Cardiac fibroblast (primary cell): ENCODE data around the gene DDI2.
"Not testable (repeated sequence)": the region's sequence is repeated elsewhere in the genome, so short reads cannot be mapped to it uniquely, and the experiment has no call there.

Source experiments
- DNase-seq, 2 donors: peaks; one replicate each; pipeline versions ENCODE4 v3.0.0 to v3.0.0-alpha.2; 2010; ENCODE audit warnings: low read depth in 2 of 2
- H3K4me3 ChIP-seq, 2 donors: replicated peaks in 1 of 2; 1 replicate in 1 of 2; 2 replicates in 1 of 2; pipeline ENCODE4 v1.5.1; 2011; ENCODE audit warnings: low read depth in 2 of 2, low read length in 2 of 2, mild to moderate bottlenecking in 2 of 2, moderate library complexity in 1 of 2
- TF ChIP-seq, protein P1 (sequence below): IDR thresholded peaks from one replicate; pipeline ENCODE4 v1.5.1; 2011; ENCODE audit warnings: low read depth, mild to moderate bottlenecking, low read length, inconsistent platforms

DDI2 gene

DNA sequence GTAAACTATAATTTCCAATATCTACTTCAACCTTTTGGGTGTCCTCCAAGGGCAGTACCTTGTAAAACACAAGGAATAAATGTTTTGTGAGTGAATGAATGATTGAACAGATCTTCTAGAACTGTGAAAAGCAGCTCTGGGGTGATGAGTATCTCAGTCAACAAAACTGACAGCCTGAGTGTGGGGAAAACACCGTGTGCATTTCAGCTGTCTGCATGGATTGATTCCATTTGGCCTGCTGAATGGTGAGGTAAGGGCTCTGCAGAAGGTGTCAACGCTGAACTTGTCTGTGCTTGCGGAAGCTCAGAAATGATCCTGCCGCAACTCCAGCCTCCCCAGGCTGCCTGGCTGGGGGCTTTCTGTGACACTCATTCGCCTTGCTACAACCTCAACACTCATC is 25.0 kb upstream of the DDI2 start:
- TF ChIP-seq, protein P1, sequence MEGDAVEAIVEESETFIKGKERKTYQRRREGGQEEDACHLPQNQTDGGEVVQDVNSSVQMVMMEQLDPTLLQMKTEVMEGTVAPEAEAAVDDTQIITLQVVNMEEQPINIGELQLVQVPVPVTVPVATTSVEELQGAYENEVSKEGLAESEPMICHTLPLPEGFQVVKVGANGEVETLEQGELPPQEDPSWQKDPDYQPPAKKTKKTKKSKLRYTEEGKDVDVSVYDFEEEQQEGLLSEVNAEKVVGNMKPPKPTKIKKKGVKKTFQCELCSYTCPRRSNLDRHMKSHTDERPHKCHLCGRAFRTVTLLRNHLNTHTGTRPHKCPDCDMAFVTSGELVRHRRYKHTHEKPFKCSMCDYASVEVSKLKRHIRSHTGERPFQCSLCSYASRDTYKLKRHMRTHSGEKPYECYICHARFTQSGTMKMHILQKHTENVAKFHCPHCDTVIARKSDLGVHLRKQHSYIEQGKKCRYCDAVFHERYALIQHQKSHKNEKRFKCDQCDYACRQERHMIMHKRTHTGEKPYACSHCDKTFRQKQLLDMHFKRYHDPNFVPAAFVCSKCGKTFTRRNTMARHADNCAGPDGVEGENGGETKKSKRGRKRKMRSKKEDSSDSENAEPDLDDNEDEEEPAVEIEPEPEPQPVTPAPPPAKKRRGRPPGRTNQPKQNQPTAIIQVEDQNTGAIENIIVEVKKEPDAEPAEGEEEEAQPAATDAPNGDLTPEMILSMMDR, result no peak
- no peak overlapping the region for H3K4me3 ChIP-seq
- no peak for DNase-seq

GRCh38 chr1:15595809-15596617 is 21.2 kb upstream of the DDI2 start:
- DNase-seq, result no peak

DNA sequence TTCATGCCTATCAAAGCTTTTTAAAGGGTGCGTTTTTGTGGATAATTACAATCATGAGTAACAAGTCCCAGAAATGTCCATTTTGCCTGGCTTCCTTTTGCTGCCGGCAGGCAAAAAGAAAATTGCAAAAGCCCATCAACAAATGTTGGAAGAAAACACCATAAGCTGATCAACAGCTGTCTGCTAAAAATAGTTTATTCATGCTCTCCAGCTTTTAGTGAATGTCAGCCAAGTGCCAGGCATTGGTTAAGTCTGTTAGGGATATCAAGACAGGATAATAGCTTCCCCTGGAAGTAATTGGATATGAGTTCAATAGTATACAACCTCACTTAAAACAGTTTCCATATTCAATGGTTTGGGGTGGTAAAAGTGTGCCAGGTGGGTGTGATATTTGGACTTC is 18.8 kb upstream of the DDI2 start:
- H3K4me3 ChIP-seq, result no peak overlapping the region
- DNase-seq, result no peak
- TF ChIP-seq, protein P1, result no peak

More at GRCh38 chr1:15595809-15596617, 21.2 kb upstream of the DDI2 start:
- TF ChIP-seq, protein P1, result no peak
- no peak overlapping the region for H3K4me3 ChIP-seq

DNA sequence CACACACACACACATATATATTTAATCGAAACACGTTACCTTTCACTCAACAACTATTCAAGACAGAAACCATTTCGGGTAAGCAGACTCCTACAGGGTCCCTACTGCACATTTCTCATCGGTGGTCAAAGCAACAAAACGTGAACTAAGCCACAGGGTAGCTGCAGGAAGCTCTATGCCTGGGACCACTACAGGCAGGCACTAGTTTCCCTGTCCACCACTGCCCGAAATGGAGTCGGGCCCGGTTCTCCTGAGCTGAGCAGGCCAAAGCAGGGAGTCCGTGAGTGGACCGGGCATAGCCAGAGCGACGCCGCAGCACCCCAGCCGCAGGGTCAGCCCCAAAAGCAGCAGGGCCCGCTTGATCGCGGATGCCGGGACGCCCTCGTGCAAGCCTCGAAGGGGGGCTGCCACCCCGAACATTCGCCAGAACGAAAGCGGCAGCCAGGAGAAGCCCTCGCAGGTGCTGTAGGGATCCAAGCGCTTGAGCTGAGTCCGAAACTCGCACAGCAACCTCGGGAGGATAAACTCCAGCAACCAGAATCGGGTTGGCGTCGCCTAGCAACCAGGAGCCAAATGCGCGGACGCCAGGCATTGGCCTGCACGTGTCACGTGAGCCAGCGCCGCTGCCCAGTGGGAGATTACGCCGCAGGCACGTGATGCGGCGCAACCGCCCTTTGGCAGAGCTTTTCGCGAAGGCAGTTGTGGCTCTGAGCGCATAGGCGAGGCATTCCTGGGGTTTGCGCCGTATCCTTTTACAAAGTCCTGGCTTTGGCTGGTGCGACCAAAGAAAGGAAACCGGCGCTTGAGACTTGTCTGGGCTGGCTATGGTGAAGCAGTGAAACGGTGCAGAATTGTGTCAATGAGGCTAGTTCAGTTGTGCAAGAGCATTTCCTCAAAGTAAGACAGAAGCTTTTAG is 13.9 kb upstream of the DDI2 start:
- TF ChIP-seq, protein P1, result no peak
- DNase-seq, result peak; percentile 95 to 97
- H3K4me3 ChIP-seq, result peak overlapping the region; percentile 75 to 88

- peak overlapping the region; percentile 75 to 88 for H3K4me3 ChIP-seq
Measured at GRCh38 chr1:15603966-15604282, 13.3 kb upstream of the DDI2 start.

GRCh38 chr1:15604400-15604799 is 12.9 kb upstream of the DDI2 start:
- not testable (repeated sequence) for DNase-seq, H3K4me3 ChIP-seq

More at GRCh38 chr1:15603966-15604282, 13.3 kb upstream of the DDI2 start:
- not testable (repeated sequence) for DNase-seq

- TF ChIP-seq, protein P1, result no peak
- DNase-seq, result no peak
- no peak overlapping the region for H3K4me3 ChIP-seq
Measured at GRCh38 chr1:15605398-15606383, 11.6 kb upstream of the DDI2 start.
